ENCODE data around the gene DCAF15.

Gene DCAF15

GRCh38 chr19:14006085-14006765 is 53.9 kb downstream of the DCAF15 start, which contains the start of gene RFX1:
Gene RFX1, minus strand, starts transcription at chr19:14006320. Its CDS starts 12,477 bp downstream, at chr19:13993843.
- peaks cover 33 to 50% of the 10 kb centered on the region in 2 donors for H3K4me1 Mint-ChIP-seq
- peaks cover 0 to 3% of the 10 kb centered on the region in 2 donors for H3K36me3 Mint-ChIP-seq
- H3K9me3 Mint-ChIP-seq, result no peaks in the 10 kb centered on the region
- H3K27me3 Mint-ChIP-seq, result no peaks in the 10 kb centered on the region
- H3K4me3 Mint-ChIP-seq, result peak within 1 kb of the TSS; percentile 88 to 89
- H3K27ac Mint-ChIP-seq, result peak within 1 kb of the TSS; percentile 99
- DNase-seq, result peak; percentile 99
- peak; percentile 83 to 84 for ATAC-seq (replicated peaks)

GRCh38 chr19:14006766-14007562 is 54.7 kb downstream of the DCAF15 start:
- Mint-ChIP-seq H3K4me1 (peaks cover 32 to 45% of the 10 kb centered on the region in 2 donors), H3K36me3 (peaks cover 0 to 3% of the 10 kb centered on the region in 2 donors), H3K27me3 (no peaks in the 10 kb centered on the region), H3K9me3 (no peaks in the 10 kb centered on the region), H3K27ac (peak overlapping the region; percentile 99), H3K4me3 (peak overlapping the region; percentile 88 to 89)
- ATAC-seq (replicated peaks) (peak; percentile 26 to 35), DNase-seq (no peak)

Data from stimulated activated naive B cell treated with anti-CD40 and anti-IgM and Interleukin-4, amounts not matched to agents 10 μg/mL and 1 μg/mL and 100 μg/mL, for 72 hours (primary cell).